ENCODE results near the gene DCP1A. TPM values are rescaled to one million over a fixed set of nuclear protein-coding genes. Genes with fewer than 3 reads are reported as not detected.

Gene DCP1A
- total and polyA plus RNA-seq, 2 donors (not counting 3 experiments of a cell fraction or from before 2014, with no cell fraction given), result 32.3 to 38.0 TPM

DNA sequence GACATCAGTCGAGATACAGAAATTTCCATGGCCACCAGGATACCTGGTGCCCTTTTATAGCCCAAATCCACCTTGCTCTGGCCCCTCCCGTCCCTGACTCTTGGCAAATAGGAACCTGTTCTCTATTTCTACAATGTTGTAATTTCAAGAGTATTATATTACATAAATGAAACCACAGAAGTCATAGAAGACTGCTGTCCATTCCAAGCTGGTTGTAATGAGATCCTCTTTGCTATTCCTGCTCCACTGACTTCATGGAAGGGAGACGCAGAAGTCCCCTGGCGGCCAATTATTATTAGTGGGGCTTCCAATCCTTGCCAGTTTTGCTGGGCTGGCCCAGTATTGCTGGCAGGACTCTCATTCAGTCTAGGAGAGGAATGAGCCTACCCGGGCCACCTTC lies 26.6 kb downstream of the DCP1A start:
- dilution Hi-C loops (cut with MboI; ENCODE audit: extremely low pct_ligation_motif_present, low sequenced_read_pairs), result no loop called here
- no peaks in the 10 kb centered on the region for H3K9me1 ChIP-seq (replicated peaks; ENCODE audit: control insufficient read depth, extremely low read depth, insufficient read depth, low read length)
- no peak overlapping the region for H3K4me2 ChIP-seq (ENCODE audit: insufficient read depth, low read length)
- peaks cover 10 to 12% of the 10 kb centered on the region in 2 experiments for H3K36me3 ChIP-seq (ENCODE audit: control insufficient read depth in 2 of 2, extremely low read depth in 1 of 2, insufficient read depth in 2 of 2, low read length in 2 of 2)
- no peak overlapping the region for H3K4me3 ChIP-seq (replicated peaks in 1 of 3; ENCODE audit: insufficient read depth in 1 of 3, low read depth in 1 of 3, low read length in 3 of 3)
- no peaks in the 10 kb centered on the region for H3K9me3 ChIP-seq (replicated peaks; ENCODE audit: control insufficient read depth, insufficient read depth, low read length)
- H2AFZ ChIP-seq (ENCODE audit: low read depth, low read length), result no peak overlapping the region
- ChIA-PET CTCF (interaction anchor here (1.1 kb wide), 1 partner anchor 10 kb away, joined by 3 read pairs; no protein-coding TSS in a partner anchor), POLR2A (no interaction called here)
- no peak for DNase-seq (ENCODE audit: low read depth, low spot score)
- TF ChIP-seq, protein P1, sequence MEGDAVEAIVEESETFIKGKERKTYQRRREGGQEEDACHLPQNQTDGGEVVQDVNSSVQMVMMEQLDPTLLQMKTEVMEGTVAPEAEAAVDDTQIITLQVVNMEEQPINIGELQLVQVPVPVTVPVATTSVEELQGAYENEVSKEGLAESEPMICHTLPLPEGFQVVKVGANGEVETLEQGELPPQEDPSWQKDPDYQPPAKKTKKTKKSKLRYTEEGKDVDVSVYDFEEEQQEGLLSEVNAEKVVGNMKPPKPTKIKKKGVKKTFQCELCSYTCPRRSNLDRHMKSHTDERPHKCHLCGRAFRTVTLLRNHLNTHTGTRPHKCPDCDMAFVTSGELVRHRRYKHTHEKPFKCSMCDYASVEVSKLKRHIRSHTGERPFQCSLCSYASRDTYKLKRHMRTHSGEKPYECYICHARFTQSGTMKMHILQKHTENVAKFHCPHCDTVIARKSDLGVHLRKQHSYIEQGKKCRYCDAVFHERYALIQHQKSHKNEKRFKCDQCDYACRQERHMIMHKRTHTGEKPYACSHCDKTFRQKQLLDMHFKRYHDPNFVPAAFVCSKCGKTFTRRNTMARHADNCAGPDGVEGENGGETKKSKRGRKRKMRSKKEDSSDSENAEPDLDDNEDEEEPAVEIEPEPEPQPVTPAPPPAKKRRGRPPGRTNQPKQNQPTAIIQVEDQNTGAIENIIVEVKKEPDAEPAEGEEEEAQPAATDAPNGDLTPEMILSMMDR (IDR thresholded peaks at IDR 0.05; ENCODE audit: extremely low read depth in 1 of 2, insufficient read depth in 1 of 2, low read depth in 1 of 2, low read length in 2 of 2), result no peak
- TF ChIP-seq, protein P2, sequence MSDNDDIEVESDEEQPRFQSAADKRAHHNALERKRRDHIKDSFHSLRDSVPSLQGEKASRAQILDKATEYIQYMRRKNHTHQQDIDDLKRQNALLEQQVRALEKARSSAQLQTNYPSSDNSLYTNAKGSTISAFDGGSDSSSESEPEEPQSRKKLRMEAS (IDR thresholded peaks at IDR 0.05; ENCODE audit: insufficient read depth, insufficient read length), result no peak
- TF ChIP-seq GATA2 (IDR thresholded peaks at IDR 0.05; ENCODE audit: insufficient read depth, insufficient read length, low read depth, low read length), result no peak
- TF ChIP-seq POLR2A (IDR thresholded peaks at IDR 0.05; ENCODE audit: low read depth, low read length), result no peak
- no peak for TF ChIP-seq POLR2AphosphoS5 (IDR thresholded peaks at IDR 0.05; ENCODE audit: insufficient read depth, low read depth, low read length)
- no peak for TF ChIP-seq EZH2 (IDR thresholded peaks at IDR 0.05; ENCODE audit: borderline replicate concordance, low read depth, low read length, severe bottlenecking)
- TF ChIP-seq JUN (IDR thresholded peaks at IDR 0.05; ENCODE audit: borderline replicate concordance, insufficient read depth, insufficient read length, low read depth), result no peak
- TF ChIP-seq MYC (IDR thresholded peaks at IDR 0.05; ENCODE audit: low read depth, low read length), result no peak
- no peak for TF ChIP-seq FOS (IDR thresholded peaks at IDR 0.05; ENCODE audit: borderline replicate concordance, insufficient read depth, low read length)
- H3K9ac ChIP-seq (replicated peaks; ENCODE audit: extremely low read depth, insufficient read depth, low read length), result no peak overlapping the region
- no peaks in the 10 kb centered on the region for H3K4me1 ChIP-seq (ENCODE audit: control insufficient read depth, extremely low read depth, insufficient read depth, low read length)
- no peaks in the 10 kb centered on the region for H3K27me3 ChIP-seq (ENCODE audit: control insufficient read depth in 2 of 2, insufficient read depth in 2 of 2, low read length in 2 of 2)
- no peak for FAIRE-seq
- H3K27ac ChIP-seq (ENCODE audit: insufficient read depth, low read depth, low read length), result no peak overlapping the region
- peaks cover 31% of the 10 kb centered on the region for H3K79me2 ChIP-seq (ENCODE audit: control insufficient read depth, insufficient read depth, low read length)
- intact Hi-C loops (cut with micrococcal nuclease), result no loop called here
- no TSS peak for BruUV-seq (replicated peaks)
- H4K20me1 ChIP-seq (replicated peaks; ENCODE audit: control insufficient read depth, extremely low read depth, insufficient read depth, low read length), result no peaks in the 10 kb centered on the region

Measured in endothelial cell of umbilical vein (primary cell).